Central memory CD4-positive, alpha-beta T cell (primary cell): ENCODE data around the gene GADL1.
A peak's percentile ranks its signal among the peaks of the same experiment; 100 is the strongest.

Source experiments
- DNase-seq: peaks from one replicate; pipeline ENCODE4 v3.0.0; 2022

GADL1 gene

DNA sequence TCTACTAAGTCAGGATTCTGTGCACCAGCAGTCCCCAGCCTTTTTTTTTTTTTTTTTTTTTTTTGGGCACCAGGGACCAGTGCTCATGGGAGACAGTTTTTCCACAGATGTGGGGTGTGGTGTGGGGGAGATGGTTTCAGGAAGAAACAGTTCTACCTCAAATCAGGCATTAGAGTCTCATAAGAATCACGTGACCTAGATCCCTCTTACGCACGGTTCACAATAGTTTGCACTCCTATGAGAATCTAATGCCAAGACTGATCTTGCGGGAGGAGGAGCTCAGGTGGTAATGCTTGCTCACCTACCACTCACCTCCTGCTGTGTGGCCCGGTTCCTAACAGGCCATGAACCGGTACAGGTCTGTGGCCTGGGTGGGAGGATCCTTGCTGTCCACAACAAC, 88.8 kb downstream of the GADL1 start:
- no peak for DNase-seq

- DNase-seq, result no peak
These were observed 89.5 kb downstream of the GADL1 start for GRCh38 chr3:30804984-30805383.

GRCh38 chr3:30795176-30795575, 99.3 kb downstream of the GADL1 start:
- DNase-seq, result no peak

- no peak for DNase-seq
These were observed 100.7 kb downstream of the GADL1 start for GRCh38 chr3:30793740-30794139.

DNA sequence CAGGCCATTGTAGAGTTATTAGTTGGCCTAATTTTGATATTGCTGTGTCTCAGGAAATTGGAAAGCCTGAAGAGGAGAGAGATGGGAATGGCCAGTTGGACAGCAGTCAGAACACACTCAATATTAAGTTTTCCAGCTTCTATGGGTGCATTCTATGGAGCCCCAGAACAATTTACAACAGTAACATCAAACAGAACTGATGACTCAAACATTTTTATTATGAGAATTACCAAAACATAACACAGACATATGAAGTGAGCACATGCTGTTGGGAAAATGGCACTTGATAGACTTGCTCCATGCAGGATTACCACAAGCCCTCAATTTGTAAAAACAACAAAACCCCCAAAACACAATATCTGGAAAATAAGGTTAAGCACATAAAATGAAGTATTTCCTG, 104.3 kb downstream of the GADL1 start:
- DNase-seq, result no peak

GRCh38 chr3:30786365-30786764, 108.1 kb downstream of the GADL1 start:
- DNase-seq, result no peak

DNA sequence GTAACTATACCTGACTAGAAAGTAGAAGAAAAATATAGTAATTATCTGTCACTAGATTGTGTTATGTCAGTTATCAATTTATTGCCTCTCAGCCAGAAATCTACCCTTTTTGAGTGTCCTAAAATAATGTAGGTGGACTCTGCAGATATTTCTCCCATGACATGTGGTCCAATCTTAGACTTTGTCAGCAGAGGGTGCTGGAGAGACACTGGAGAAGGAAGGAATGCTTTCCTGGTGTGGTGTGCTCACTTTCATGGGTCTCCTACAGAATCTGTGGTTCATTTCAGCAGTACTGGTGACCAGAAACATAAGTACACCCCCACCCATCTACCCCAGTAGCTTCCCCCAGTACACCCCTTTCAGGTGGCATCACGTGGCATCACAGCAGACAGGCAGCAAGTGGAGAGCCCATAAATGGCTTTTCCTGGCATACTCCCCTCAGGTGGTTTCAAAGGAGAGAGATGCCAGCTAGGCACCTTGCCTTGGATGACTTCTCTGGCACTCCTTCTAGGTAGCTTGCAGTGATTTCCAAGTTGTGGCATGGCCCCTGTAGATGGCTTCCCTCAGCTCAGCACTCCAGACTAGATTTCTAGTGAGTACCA, 114.7 kb downstream of the GADL1 start:
- no peak for DNase-seq

DNA sequence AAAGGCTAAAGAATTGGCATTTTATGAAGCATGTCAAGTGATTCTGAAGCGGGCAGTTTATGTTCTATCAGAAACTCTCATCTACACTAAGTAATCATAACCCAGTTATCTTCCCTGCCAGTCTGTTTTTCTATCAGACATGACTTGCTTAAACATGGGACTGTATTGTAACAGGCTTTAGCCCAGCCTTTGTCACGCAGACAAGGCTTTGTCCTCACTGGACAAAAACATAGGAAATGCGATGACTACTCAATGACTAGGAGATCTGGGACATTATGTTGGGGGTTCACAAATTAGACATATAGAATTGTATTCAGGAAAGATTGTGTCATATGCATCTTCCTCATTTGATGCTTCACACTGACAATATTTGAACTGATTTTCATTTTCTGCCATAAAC, 115.5 kb downstream of the GADL1 start:
- DNase-seq, result no peak

- no peak for DNase-seq
These were observed 116.9 kb downstream of the GADL1 start for GRCh38 chr3:30777426-30778113.

GRCh38 chr3:30776186-30776815, 118.2 kb downstream of the GADL1 start:
- DNase-seq, result no peak

DNA sequence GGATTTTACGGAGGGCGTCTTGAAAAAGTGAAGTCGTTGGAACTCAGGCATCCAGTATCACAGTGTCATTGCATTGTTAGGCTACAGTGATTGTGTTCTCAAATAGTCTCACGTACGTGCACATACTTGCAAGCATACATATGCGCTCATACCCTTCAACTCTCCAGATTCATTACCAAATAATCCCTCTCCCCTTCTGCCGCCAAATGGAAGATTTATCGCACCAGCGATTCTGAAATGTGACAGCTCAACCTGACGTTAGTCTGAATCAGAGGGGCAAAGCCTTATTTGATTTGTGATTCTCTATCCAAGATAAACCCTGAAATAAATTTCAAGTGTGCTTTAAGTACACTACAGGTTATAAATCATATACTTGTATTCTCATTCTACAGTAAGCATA, 119.4 kb downstream of the GADL1 start:
- no peak for DNase-seq

- no peak for DNase-seq
These were observed 120.4 kb downstream of the GADL1 start for GRCh38 chr3:30774062-30774461.

- no peak for DNase-seq
These were observed 124.1 kb downstream of the GADL1 start for GRCh38 chr3:30770387-30770786.

GRCh38 chr3:30768703-30769550, 125.5 kb downstream of the GADL1 start:
- peak; percentile 43 for DNase-seq

DNA sequence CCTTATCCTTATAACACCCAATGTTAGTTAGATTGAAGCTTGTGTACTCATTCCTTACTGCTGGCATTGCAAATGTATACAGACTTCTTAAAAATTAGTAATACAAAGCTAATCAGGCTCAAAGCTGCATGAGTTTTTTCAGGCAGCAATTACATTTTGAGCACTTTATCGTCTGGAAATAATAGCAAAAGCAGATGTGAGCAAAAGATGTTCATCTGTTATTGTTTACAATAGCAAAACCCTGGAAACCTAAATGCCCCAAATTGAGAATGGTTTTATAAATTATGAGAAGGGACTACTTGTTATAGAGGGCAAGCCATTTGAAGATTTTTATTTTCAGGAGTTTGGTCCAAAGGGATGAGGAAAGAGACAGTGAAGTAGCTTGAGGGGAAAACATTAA, 126.4 kb downstream of the GADL1 start:
- DNase-seq, result no peak

DNA sequence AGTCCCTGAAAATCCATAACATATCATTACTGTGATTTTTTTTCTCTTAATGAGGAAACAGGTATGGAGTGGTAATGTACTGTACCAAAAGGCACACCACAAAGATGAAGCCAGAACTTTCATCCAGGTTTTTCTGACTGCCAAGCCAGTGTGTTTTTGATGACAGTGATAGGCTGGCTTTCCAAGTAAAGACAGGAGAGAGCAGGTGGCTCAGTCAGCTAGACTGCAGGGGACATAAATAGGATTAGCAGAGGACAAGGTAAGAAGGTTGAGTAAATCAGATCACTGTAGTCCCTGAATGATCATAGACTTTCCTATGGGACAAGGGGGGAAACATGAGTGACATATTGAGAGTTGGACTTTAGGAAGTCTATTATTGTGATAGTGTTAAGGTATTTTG, 127.9 kb downstream of the GADL1 start:
- no peak for DNase-seq

DNA sequence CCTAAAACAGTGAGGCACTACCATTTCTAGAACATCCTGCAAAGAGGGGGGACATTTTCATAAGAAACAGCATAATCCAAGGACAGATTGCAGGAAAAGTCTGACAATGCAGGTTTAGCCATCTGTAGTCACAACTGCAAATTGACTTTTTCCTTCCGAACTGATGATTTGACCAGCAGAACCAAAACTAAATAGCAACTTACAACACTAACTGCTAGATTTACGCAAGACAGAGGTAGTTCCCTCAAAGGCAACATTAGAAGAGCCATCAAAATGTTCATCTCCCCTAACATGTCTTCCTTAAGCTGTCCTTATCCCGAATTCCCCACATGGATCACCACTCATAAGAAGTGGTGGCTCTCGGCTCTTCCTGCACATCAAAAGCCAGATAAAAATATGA, 129.6 kb downstream of the GADL1 start:
- no peak for DNase-seq

GRCh38 chr3:30764281-30764680, 130.2 kb downstream of the GADL1 start:
- no peak for DNase-seq

DNA sequence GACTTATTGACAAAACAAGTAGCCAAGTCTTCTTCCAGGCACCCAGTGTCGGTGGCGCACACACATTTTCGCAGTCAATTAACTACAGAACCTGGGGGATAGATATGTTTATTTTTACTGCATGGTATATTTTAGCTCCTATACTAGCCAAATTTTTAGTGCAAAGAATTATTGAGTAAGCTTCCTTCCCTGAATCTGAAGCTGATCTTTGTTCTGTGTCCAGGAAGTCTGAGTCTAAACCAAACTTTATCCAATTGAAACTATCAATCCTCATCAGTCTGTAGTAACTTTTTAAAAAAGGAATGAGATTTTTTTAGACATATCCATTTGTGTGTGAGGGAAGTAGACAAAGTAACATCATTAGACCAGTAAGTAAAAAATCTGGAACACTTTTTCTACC, 133.1 kb downstream of the GADL1 start:
- DNase-seq, result no peak

GRCh38 chr3:30760737-30761136, 133.7 kb downstream of the GADL1 start:
- no peak for DNase-seq

GRCh38 chr3:30760040-30760695, 134.3 kb downstream of the GADL1 start:
- no peak for DNase-seq

GRCh38 chr3:30756218-30756617, 138.2 kb downstream of the GADL1 start:
- no peak for DNase-seq

GRCh38 chr3:30754426-30754825, 140.0 kb downstream of the GADL1 start:
- no peak for DNase-seq
